ENCODE results near the gene TKTL1.
A peak's percentile ranks its signal among the peaks of the same experiment; 100 is the strongest.

TKTL1 gene

GRCh38 chrX:154365052-154365600 lies 69.5 kb downstream of the TKTL1 start:
- no peak overlapping the region for H3K27ac ChIP-seq (ENCODE audit: low read depth, low read length)
- WGBS = 97% methylated on average over 20 of the region's 20 CpGs
- H3K4me3 ChIP-seq (ENCODE audit: low read length) = no peak overlapping the region
- H3K9ac ChIP-seq (ENCODE audit: low read depth, low read length) = no peak overlapping the region
- peaks cover 83% of the 10 kb centered on the region for H3K36me3 ChIP-seq (ENCODE audit: insufficient read depth, low read length)
- no peaks in the 10 kb centered on the region for H3K27me3 ChIP-seq (ENCODE audit: insufficient read depth, low read length)
- H3K4me1 ChIP-seq (ENCODE audit: insufficient read depth, low read length) = no peaks in the 10 kb centered on the region
- no peaks in the 10 kb centered on the region for H3K9me3 ChIP-seq (ENCODE audit: insufficient read depth, low read depth, low read length)

- WGBS = 97% methylated on average over 32 of the region's 32 CpGs
- no peak overlapping the region for H3K4me3 ChIP-seq (ENCODE audit: low read length)
- H3K27ac ChIP-seq (ENCODE audit: low read depth, low read length) = peak overlapping the region; percentile 52; the same call in 1 of the 2 replicates
- no peak overlapping the region for H3K9ac ChIP-seq (ENCODE audit: low read depth, low read length)
- no peaks in the 10 kb centered on the region for H3K4me1 ChIP-seq (ENCODE audit: insufficient read depth, low read length)
- H3K9me3 ChIP-seq (ENCODE audit: insufficient read depth, low read depth, low read length) = no peaks in the 10 kb centered on the region
- H3K36me3 ChIP-seq (ENCODE audit: insufficient read depth, low read length) = peaks cover 76% of the 10 kb centered on the region
- H3K27me3 ChIP-seq (ENCODE audit: insufficient read depth, low read length) = no peaks in the 10 kb centered on the region
Measured at GRCh38 chrX:154365997-154366665, 70.5 kb downstream of the TKTL1 start.

- H3K4me1 ChIP-seq (ENCODE audit: insufficient read depth, low read length) = no peaks in the 10 kb centered on the region
- H3K27ac ChIP-seq (ENCODE audit: low read depth, low read length) = peak overlapping the region; percentile 52; the same call in 1 of the 2 replicates
- H3K9me3 ChIP-seq (ENCODE audit: insufficient read depth, low read depth, low read length) = no peaks in the 10 kb centered on the region
- 98% methylated on average over 11 of the region's 11 CpGs for WGBS
- peaks cover 71% of the 10 kb centered on the region for H3K36me3 ChIP-seq (ENCODE audit: insufficient read depth, low read length)
- H3K27me3 ChIP-seq (ENCODE audit: insufficient read depth, low read length) = no peaks in the 10 kb centered on the region
- 0 out of 2 replicates have a peak overlapping the region, but pooled peaks have one; percentile 6 for H3K9ac ChIP-seq (ENCODE audit: low read depth, low read length)
- H3K4me3 ChIP-seq (ENCODE audit: low read length) = no peak overlapping the region
Measured at GRCh38 chrX:154366666-154367055, 71.1 kb downstream of the TKTL1 start.

- H3K4me3 ChIP-seq (ENCODE audit: low read length) = peak overlapping the region; percentile 75; the same call in 1 of the 2 replicates
- H3K27me3 ChIP-seq (ENCODE audit: insufficient read depth, low read length) = peaks cover 2% of the 10 kb centered on the region; the same call in 1 of the 2 replicates
- WGBS = 96% methylated on average over 31 of the region's 31 CpGs
- peaks cover 4% of the 10 kb centered on the region; the same call in 1 of the 2 replicates for H3K4me1 ChIP-seq (ENCODE audit: insufficient read depth, low read length)
- H3K27ac ChIP-seq (ENCODE audit: low read depth, low read length) = peak overlapping the region; percentile 95
- H3K9me3 ChIP-seq (ENCODE audit: insufficient read depth, low read depth, low read length) = no peaks in the 10 kb centered on the region
- peaks cover 61% of the 10 kb centered on the region for H3K36me3 ChIP-seq (ENCODE audit: insufficient read depth, low read length)
- no peak overlapping the region for H3K9ac ChIP-seq (ENCODE audit: low read depth, low read length)
Measured at GRCh38 chrX:154367474-154368308, 72.1 kb downstream of the TKTL1 start.

GRCh38 chrX:154368630-154369448 lies 73.2 kb downstream of the TKTL1 start:
- Histone ChIP-seq H3K4me3 (ENCODE audit: low read length) (peak overlapping the region; percentile 75), H3K9ac (ENCODE audit: low read depth, low read length) (peak overlapping the region; percentile 92), H3K4me1 (ENCODE audit: insufficient read depth, low read length) (peaks cover 5% of the 10 kb centered on the region; the same call in 1 of the 2 replicates), H3K27me3 (ENCODE audit: insufficient read depth, low read length) (peaks cover 2% of the 10 kb centered on the region; the same call in 1 of the 2 replicates), H3K27ac (ENCODE audit: low read depth, low read length) (peak overlapping the region; percentile 95), H3K36me3 (ENCODE audit: insufficient read depth, low read length) (peaks cover 51% of the 10 kb centered on the region), H3K9me3 (ENCODE audit: insufficient read depth, low read depth, low read length) (no peaks in the 10 kb centered on the region)
- WGBS = 26% methylated on average over 13 of the region's 16 CpGs

GRCh38 chrX:154369449-154370299 lies 74.1 kb downstream of the TKTL1 start:
- Histone ChIP-seq H3K4me3 (ENCODE audit: low read length) (peak overlapping the region; percentile 75), H3K36me3 (ENCODE audit: insufficient read depth, low read length) (peaks cover 42% of the 10 kb centered on the region), H3K27ac (ENCODE audit: low read depth, low read length) (peak overlapping the region; percentile 95), H3K9me3 (ENCODE audit: insufficient read depth, low read depth, low read length) (no peaks in the 10 kb centered on the region), H3K27me3 (ENCODE audit: insufficient read depth, low read length) (peaks cover 2% of the 10 kb centered on the region; the same call in 1 of the 2 replicates), H3K4me1 (ENCODE audit: insufficient read depth, low read length) (peaks cover 7% of the 10 kb centered on the region; the same call in 1 of the 2 replicates), H3K9ac (ENCODE audit: low read depth, low read length) (peak overlapping the region; percentile 92)
- 4% methylated on average over 7 of the region's 13 CpGs for WGBS

GRCh38 chrX:154370300-154371016 lies 74.9 kb downstream of the TKTL1 start:
- no peaks in the 10 kb centered on the region for H3K9me3 ChIP-seq (ENCODE audit: insufficient read depth, low read depth, low read length)
- peak overlapping the region; percentile 92 for H3K9ac ChIP-seq (ENCODE audit: low read depth, low read length)
- H3K36me3 ChIP-seq (ENCODE audit: insufficient read depth, low read length) = peaks cover 34% of the 10 kb centered on the region
- H3K4me1 ChIP-seq (ENCODE audit: insufficient read depth, low read length) = peaks cover 7% of the 10 kb centered on the region; the same call in 1 of the 2 replicates
- WGBS = under 1% methylated on average over 61 of the region's 63 CpGs
- H3K27ac ChIP-seq (ENCODE audit: low read depth, low read length) = peak overlapping the region; percentile 90
- peak overlapping the region; percentile 75 for H3K4me3 ChIP-seq (ENCODE audit: low read length)
- peaks cover 6% of the 10 kb centered on the region; the same call in 1 of the 2 replicates for H3K27me3 ChIP-seq (ENCODE audit: insufficient read depth, low read length)

GRCh38 chrX:154371017-154371788 lies 75.6 kb downstream of the TKTL1 start:
- H3K9ac ChIP-seq (ENCODE audit: low read depth, low read length) = peak overlapping the region; percentile 92
- peaks cover 27% of the 10 kb centered on the region for H3K36me3 ChIP-seq (ENCODE audit: insufficient read depth, low read length)
- H3K9me3 ChIP-seq (ENCODE audit: insufficient read depth, low read depth, low read length) = no peaks in the 10 kb centered on the region
- H3K4me3 ChIP-seq (ENCODE audit: low read length) = peak overlapping the region; percentile 75
- H3K4me1 ChIP-seq (ENCODE audit: insufficient read depth, low read length) = peaks cover 7% of the 10 kb centered on the region; the same call in 1 of the 2 replicates
- H3K27me3 ChIP-seq (ENCODE audit: insufficient read depth, low read length) = peaks cover 6% of the 10 kb centered on the region; the same call in 1 of the 2 replicates
- under 1% methylated on average over 76 of the region's 77 CpGs for WGBS
- peak overlapping the region; percentile 90 for H3K27ac ChIP-seq (ENCODE audit: low read depth, low read length)

- Histone ChIP-seq H3K4me3 (ENCODE audit: low read length) (peak overlapping the region; percentile 59), H3K27me3 (ENCODE audit: insufficient read depth, low read length) (peaks cover 6% of the 10 kb centered on the region; the same call in 1 of the 2 replicates), H3K36me3 (ENCODE audit: insufficient read depth, low read length) (peaks cover 20% of the 10 kb centered on the region), H3K9ac (ENCODE audit: low read depth, low read length) (peak overlapping the region; percentile 47; the same call in 1 of the 2 replicates), H3K9me3 (ENCODE audit: insufficient read depth, low read depth, low read length) (no peaks in the 10 kb centered on the region), H3K4me1 (ENCODE audit: insufficient read depth, low read length) (peaks cover 7% of the 10 kb centered on the region; the same call in 1 of the 2 replicates), H3K27ac (ENCODE audit: low read depth, low read length) (peak overlapping the region; percentile 53; the same call in 1 of the 2 replicates)
- WGBS = 7% methylated on average over 43 of the region's 43 CpGs
Measured at GRCh38 chrX:154371789-154372300, 76.2 kb downstream of the TKTL1 start.
